Liver (tissue), 9 donors: ENCODE data around the gene DHRS12. TPM values are rescaled to one million over a fixed set of nuclear protein-coding genes. Genes with fewer than 3 reads are reported as not detected.

Source experiments
- DNase-seq: peaks from one replicate; pipeline ENCODE4 v3.0.0-alpha.2; 2017; ENCODE audit warnings: low spot score
- H3K27ac ChIP-seq, 2 donors: one replicate each; pipeline ENCODE4 v1.7.0; 2013; ENCODE audit warnings: inconsistent platforms in 2 of 2, low read length in 2 of 2, control low read depth in 1 of 2, low read depth in 1 of 2, mild to moderate bottlenecking in 1 of 2
- H3K27me3 ChIP-seq, 4 donors: one replicate each; pipeline versions ENCODE4 v1.6.1 to v1.7.0; 2013; ENCODE audit warnings: low read length in 3 of 4, inconsistent platforms in 1 of 4, mild to moderate bottlenecking in 1 of 4, moderate library complexity in 1 of 4; ENCODE audit not compliant: control insufficient read depth in 4 of 4, insufficient read depth in 4 of 4
- H3K36me3 ChIP-seq, 4 donors: one replicate each; pipeline versions ENCODE4 v1.6.1 to v1.7.0; 2013; ENCODE audit warnings: low read length in 3 of 4, mild to moderate bottlenecking in 3 of 4, low read depth in 1 of 4, moderate library complexity in 1 of 4; ENCODE audit not compliant: control insufficient read depth in 4 of 4, insufficient read depth in 3 of 4
- H3K4me1 ChIP-seq, 4 donors: one replicate each; pipeline versions ENCODE4 v1.6.1 to v1.7.0; 2013; ENCODE audit warnings: low read length in 3 of 4, mild to moderate bottlenecking in 3 of 4, moderate library complexity in 1 of 4; ENCODE audit not compliant: control insufficient read depth in 4 of 4, insufficient read depth in 4 of 4
- H3K4me3 ChIP-seq, 3 donors: one replicate each; pipeline versions ENCODE4 v1.6.1 to v1.7.0; 2013; ENCODE audit warnings: low read length in 3 of 3, control low read depth in 1 of 3, low read depth in 1 of 3, mild to moderate bottlenecking in 1 of 3
- H3K9ac ChIP-seq, 2 donors: one replicate each; pipeline ENCODE4 v1.7.0; 2013; ENCODE audit warnings: low read length in 2 of 2, mild to moderate bottlenecking in 2 of 2, moderate library complexity in 2 of 2, control low read depth in 1 of 2, low read depth in 1 of 2
- H3K9me3 ChIP-seq, 4 donors: one replicate each; pipeline versions ENCODE4 v1.6.1 to v1.7.0; 2013; ENCODE audit warnings: low read length in 3 of 4; ENCODE audit not compliant: control insufficient read depth in 4 of 4
- EGR1 ChIP-seq, 2 donors: IDR thresholded peaks; 2 replicates each; pipeline ENCODE4 v1.6.1; 2016 to 2018; ENCODE audit warnings: antibody characterized with exemption in 2 of 2, low read depth in 2 of 2
- FOXA1 ChIP-seq: IDR thresholded peaks from 2 replicates; pipeline ENCODE4 v1.6.1; 2016; ENCODE audit warnings: antibody characterized with exemption
- FOXA2 ChIP-seq: IDR thresholded peaks from 2 replicates; pipeline ENCODE4 v1.6.1; 2016; ENCODE audit warnings: antibody characterized with exemption
- GABPA ChIP-seq, 2 donors: IDR thresholded peaks in 1 of 2; conservative IDR thresholded peaks in 1 of 2; 2 replicates each; pipeline ENCODE4 v1.6.1; 2016; ENCODE audit warnings: antibody characterized with exemption in 2 of 2, mild to moderate bottlenecking in 1 of 2, moderate library complexity in 1 of 2
- HNF4A ChIP-seq, 2 donors: conservative IDR thresholded peaks; 2 replicates each; pipeline ENCODE4 v1.6.1; 2016; ENCODE audit warnings: antibody characterized with exemption in 2 of 2, mild to moderate bottlenecking in 2 of 2
- HNF4G ChIP-seq: IDR thresholded peaks from 2 replicates; pipeline ENCODE4 v1.6.1; 2016; ENCODE audit warnings: antibody characterized with exemption
- JUND ChIP-seq, 2 donors: IDR thresholded peaks; 2 replicates each; pipeline ENCODE4 v1.6.1; 2016; ENCODE audit warnings: antibody characterized with exemption in 2 of 2
- NR2F2 ChIP-seq: IDR thresholded peaks from 2 replicates; pipeline ENCODE4 v1.6.1; 2016; ENCODE audit warnings: antibody characterized with exemption
- RAD21 ChIP-seq, 2 donors: IDR thresholded peaks; 2 replicates each; pipeline ENCODE4 v1.6.1; 2016; ENCODE audit warnings: antibody characterized with exemption in 2 of 2, mild to moderate bottlenecking in 2 of 2
- RXRA ChIP-seq, 2 donors: IDR thresholded peaks; 2 replicates each; pipeline ENCODE4 v1.6.1; 2017 to 2018; ENCODE audit warnings: antibody characterized with exemption in 2 of 2, mild to moderate bottlenecking in 1 of 2
- SP1 ChIP-seq: IDR thresholded peaks from 2 replicates; pipeline ENCODE4 v1.6.1; 2018; ENCODE audit warnings: antibody characterized with exemption, mild to moderate bottlenecking
- TAF1 ChIP-seq: conservative IDR thresholded peaks from 2 replicates; pipeline ENCODE4 v1.6.1; 2016; ENCODE audit warnings: antibody characterized with exemption, mild to moderate bottlenecking
- WGBS: extraction: QIAGEN DNeasy Blood & Tissue Kit; methylation state at CpG from one replicate; pipeline ENCODE4 v1.1.7; 2013; 5-methylcytosine and 5-hydroxymethylcytosine counted together
- polyA plus RNA-seq, 2 donors: library from polyadenylated mRNA; stranded (reverse) in 1 of 2; unstranded in 1 of 2; fragments of 200-250 nt in 1 of 2; fragments of >200 nt in 1 of 2; fragmentation: Nextera tagmentation in 1 of 2; extraction: Ambion mirVana in 1 of 2; gene quantifications; one replicate each; pipeline versions ENCODE4 v1.2.1 to v1.2.3, GENCODE V29; 2013 to 2015
- total RNA-seq, 2 donors: library from RNA; depleted of rRNA; stranded (reverse); fragments of >200 nt; gene quantifications; one replicate each; pipeline ENCODE4 v1.2.3, GENCODE V29; 2014
- TF ChIP-seq, protein P1 (sequence below): IDR thresholded peaks from 2 replicates; pipeline ENCODE4 v1.6.1; 2016; ENCODE audit warnings: antibody characterized with exemption
- TF ChIP-seq, protein P2 (sequence below): IDR thresholded peaks from 2 replicates; pipeline ENCODE4 v1.6.1; 2016; ENCODE audit warnings: antibody characterized with exemption
- TF ChIP-seq, protein P3 (sequence below): IDR thresholded peaks from 2 replicates; pipeline ENCODE4 v1.6.1; 2016; ENCODE audit warnings: antibody characterized with exemption, mild to moderate bottlenecking
- TF ChIP-seq, protein P4 (sequence below): fragments of 150-350 bp; IDR thresholded peaks from 2 replicates; pipeline ENCODE4 v1.5.1; 2017; ENCODE audit warnings: improper control_type of control experiment, low read depth, low read length; ENCODE audit not compliant: missing input control
- TF ChIP-seq, protein P5 (sequence below): IDR thresholded peaks from 2 replicates; pipeline ENCODE4 v1.6.1; 2016; ENCODE audit warnings: antibody characterized with exemption
- donor health status: healthy.
- donor health status: healthy.
- donor health status: healthy.
- donor health status: healthy.
- donor health status: healthy.

Gene DHRS12
- total and polyA plus RNA-seq, 4 donors, result 6.5 to 15.5 (median 9.3) TPM

DNA sequence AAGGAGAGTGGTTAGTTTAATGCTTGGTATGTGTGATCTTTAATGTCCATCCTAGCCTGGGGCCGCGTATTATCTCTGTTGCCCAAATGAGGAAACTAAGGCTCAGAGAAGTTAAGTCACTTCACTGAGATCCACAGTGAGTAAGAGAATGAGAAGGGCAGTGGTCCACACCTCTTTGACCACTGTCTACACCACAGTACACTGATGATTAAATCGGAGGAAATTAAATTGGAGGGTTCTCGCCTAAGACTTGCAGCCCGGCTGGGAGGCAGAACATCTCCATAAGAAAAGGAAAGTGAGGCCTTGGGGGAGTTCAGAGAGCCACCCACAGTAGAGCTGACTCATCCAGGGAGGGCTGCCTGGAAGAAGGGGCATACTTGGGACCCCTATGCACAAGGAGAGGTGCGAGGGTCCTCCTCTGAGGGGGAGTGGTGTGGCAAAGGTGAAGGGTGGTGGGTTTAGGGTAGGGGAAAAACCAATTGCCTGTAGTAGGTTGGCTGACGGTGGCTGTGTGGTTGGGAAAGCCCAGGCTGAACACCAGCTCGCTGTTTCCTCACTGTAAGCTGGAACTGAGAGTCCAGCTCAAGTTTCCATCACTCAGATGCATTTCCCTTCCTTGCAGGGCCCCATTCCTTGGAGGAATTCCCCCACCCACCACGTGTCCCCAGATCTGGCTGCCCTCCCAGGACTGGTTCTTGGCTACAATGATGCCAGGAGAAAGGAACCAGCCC is 15.0 kb upstream of the DHRS12 start:
- 79% methylated on average over 9 of the region's 9 CpGs for WGBS
- Histone ChIP-seq H3K36me3 (no peaks in the 10 kb centered on the region), H3K4me1 (peaks cover 0 to 13% (median 6%) of the 10 kb centered on the region in 4 donors), H3K27ac (no peak overlapping the region), H3K9ac (no peak overlapping the region), H3K9me3 (no peaks in the 10 kb centered on the region), H3K27me3 (no peaks in the 10 kb centered on the region), H3K4me3 (no peak overlapping the region)
- DNase-seq, result no peak
- no peak for TF ChIP-seq FOXA2
- TF ChIP-seq, protein P1, sequence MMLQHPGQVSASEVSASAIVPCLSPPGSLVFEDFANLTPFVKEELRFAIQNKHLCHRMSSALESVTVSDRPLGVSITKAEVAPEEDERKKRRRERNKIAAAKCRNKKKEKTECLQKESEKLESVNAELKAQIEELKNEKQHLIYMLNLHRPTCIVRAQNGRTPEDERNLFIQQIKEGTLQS, result no peak
- TF ChIP-seq TAF1, result no peak
- no peak for TF ChIP-seq RXRA (IDR thresholded peaks at IDR 0.05)
- no peak for TF ChIP-seq SP1
- TF ChIP-seq RAD21 (IDR thresholded peaks at IDR 0.05), result no peak
- TF ChIP-seq, protein P2, sequence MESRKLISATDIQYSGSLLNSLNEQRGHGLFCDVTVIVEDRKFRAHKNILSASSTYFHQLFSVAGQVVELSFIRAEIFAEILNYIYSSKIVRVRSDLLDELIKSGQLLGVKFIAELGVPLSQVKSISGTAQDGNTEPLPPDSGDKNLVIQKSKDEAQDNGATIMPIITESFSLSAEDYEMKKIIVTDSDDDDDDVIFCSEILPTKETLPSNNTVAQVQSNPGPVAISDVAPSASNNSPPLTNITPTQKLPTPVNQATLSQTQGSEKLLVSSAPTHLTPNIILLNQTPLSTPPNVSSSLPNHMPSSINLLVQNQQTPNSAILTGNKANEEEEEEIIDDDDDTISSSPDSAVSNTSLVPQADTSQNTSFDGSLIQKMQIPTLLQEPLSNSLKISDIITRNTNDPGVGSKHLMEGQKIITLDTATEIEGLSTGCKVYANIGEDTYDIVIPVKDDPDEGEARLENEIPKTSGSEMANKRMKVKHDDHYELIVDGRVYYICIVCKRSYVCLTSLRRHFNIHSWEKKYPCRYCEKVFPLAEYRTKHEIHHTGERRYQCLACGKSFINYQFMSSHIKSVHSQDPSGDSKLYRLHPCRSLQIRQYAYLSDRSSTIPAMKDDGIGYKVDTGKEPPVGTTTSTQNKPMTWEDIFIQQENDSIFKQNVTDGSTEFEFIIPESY, result no peak
- TF ChIP-seq, protein P3, sequence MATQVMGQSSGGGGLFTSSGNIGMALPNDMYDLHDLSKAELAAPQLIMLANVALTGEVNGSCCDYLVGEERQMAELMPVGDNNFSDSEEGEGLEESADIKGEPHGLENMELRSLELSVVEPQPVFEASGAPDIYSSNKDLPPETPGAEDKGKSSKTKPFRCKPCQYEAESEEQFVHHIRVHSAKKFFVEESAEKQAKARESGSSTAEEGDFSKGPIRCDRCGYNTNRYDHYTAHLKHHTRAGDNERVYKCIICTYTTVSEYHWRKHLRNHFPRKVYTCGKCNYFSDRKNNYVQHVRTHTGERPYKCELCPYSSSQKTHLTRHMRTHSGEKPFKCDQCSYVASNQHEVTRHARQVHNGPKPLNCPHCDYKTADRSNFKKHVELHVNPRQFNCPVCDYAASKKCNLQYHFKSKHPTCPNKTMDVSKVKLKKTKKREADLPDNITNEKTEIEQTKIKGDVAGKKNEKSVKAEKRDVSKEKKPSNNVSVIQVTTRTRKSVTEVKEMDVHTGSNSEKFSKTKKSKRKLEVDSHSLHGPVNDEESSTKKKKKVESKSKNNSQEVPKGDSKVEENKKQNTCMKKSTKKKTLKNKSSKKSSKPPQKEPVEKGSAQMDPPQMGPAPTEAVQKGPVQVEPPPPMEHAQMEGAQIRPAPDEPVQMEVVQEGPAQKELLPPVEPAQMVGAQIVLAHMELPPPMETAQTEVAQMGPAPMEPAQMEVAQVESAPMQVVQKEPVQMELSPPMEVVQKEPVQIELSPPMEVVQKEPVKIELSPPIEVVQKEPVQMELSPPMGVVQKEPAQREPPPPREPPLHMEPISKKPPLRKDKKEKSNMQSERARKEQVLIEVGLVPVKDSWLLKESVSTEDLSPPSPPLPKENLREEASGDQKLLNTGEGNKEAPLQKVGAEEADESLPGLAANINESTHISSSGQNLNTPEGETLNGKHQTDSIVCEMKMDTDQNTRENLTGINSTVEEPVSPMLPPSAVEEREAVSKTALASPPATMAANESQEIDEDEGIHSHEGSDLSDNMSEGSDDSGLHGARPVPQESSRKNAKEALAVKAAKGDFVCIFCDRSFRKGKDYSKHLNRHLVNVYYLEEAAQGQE, result no peak
- TF ChIP-seq GABPA (IDR thresholded peaks at IDR 0.05 in 1 of 2, conservative IDR thresholded peaks at IDR 0.05 in 1 of 2), result no peak
- TF ChIP-seq, protein P4, sequence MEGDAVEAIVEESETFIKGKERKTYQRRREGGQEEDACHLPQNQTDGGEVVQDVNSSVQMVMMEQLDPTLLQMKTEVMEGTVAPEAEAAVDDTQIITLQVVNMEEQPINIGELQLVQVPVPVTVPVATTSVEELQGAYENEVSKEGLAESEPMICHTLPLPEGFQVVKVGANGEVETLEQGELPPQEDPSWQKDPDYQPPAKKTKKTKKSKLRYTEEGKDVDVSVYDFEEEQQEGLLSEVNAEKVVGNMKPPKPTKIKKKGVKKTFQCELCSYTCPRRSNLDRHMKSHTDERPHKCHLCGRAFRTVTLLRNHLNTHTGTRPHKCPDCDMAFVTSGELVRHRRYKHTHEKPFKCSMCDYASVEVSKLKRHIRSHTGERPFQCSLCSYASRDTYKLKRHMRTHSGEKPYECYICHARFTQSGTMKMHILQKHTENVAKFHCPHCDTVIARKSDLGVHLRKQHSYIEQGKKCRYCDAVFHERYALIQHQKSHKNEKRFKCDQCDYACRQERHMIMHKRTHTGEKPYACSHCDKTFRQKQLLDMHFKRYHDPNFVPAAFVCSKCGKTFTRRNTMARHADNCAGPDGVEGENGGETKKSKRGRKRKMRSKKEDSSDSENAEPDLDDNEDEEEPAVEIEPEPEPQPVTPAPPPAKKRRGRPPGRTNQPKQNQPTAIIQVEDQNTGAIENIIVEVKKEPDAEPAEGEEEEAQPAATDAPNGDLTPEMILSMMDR, result no peak
- TF ChIP-seq FOXA1, result no peak
- no peak for TF ChIP-seq HNF4A (conservative IDR thresholded peaks at IDR 0.05)
- TF ChIP-seq EGR1 (IDR thresholded peaks at IDR 0.05; ENCODE audit: low read depth in 2 of 2), result no peak
- TF ChIP-seq JUND (IDR thresholded peaks at IDR 0.05), result no peak

DNA sequence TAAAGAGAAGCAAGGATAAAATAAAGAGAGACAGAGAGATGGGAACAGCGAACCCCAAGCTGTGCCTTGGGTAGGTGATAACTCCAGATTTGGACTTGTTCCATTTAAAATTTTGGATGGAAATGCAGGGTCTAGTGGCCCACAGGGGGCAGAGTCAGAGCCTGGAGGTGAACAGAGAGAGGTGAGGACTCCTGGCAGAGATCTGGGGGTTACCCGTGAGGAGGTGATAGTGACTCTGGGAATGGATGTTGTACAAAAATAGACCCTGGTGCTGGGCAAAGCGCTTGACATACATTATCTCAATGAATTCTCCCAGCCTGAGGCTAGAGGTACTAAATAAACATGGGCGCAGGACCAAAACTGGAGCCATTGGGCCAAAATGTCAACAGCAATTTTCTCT is 14.3 kb upstream of the DHRS12 start:
- Histone ChIP-seq H3K27ac (no peak overlapping the region), H3K27me3 (no peaks in the 10 kb centered on the region), H3K9me3 (no peaks in the 10 kb centered on the region), H3K4me1 (peaks cover 0 to 13% (median 6%) of the 10 kb centered on the region in 4 donors), H3K36me3 (no peaks in the 10 kb centered on the region), H3K9ac (no peak overlapping the region), H3K4me3 (no peak overlapping the region)
- no peak for DNase-seq
- WGBS, result 94% methylated on average over 4 of the region's 4 CpGs
- TF ChIP-seq, protein P5, sequence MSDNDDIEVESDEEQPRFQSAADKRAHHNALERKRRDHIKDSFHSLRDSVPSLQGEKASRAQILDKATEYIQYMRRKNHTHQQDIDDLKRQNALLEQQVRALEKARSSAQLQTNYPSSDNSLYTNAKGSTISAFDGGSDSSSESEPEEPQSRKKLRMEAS, result no peak
- TF ChIP-seq GABPA (IDR thresholded peaks at IDR 0.05 in 1 of 2, conservative IDR thresholded peaks at IDR 0.05 in 1 of 2), result no peak
- TF ChIP-seq RAD21 (IDR thresholded peaks at IDR 0.05), result no peak
- TF ChIP-seq TAF1, result no peak
- TF ChIP-seq EGR1 (IDR thresholded peaks at IDR 0.05; ENCODE audit: low read depth in 2 of 2), result no peak
- no peak for TF ChIP-seq HNF4G
- no peak for TF ChIP-seq NR2F2
- TF ChIP-seq, protein P4, result no peak
- no peak for TF ChIP-seq FOXA2
- no peak for TF ChIP-seq RXRA (IDR thresholded peaks at IDR 0.05)
- TF ChIP-seq JUND (IDR thresholded peaks at IDR 0.05), result no peak
- TF ChIP-seq, protein P3, result no peak
